ENCODE measurements around the gene TMX2.

The TMX2 gene

DNA sequence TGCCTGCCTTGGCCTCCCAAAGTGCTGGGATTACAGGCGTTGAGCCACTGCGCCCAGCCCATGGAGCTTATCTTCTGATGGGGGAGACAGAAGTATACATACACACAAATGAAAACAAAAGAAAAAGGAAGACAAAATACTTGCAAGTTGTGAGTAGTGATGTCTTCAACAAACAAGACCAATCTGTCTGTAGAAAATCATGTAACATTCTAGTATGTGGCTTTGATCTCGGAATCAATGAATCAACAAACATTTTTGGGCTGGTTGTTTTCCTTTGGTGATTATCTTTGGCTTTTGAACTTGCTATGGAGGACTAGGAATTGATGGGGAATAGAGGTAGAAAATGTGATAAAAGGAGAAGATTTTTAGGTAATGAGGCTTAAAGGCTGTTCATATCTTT, 45.8 kb downstream of the TMX2 start:
- TF ChIP-seq, protein P1, sequence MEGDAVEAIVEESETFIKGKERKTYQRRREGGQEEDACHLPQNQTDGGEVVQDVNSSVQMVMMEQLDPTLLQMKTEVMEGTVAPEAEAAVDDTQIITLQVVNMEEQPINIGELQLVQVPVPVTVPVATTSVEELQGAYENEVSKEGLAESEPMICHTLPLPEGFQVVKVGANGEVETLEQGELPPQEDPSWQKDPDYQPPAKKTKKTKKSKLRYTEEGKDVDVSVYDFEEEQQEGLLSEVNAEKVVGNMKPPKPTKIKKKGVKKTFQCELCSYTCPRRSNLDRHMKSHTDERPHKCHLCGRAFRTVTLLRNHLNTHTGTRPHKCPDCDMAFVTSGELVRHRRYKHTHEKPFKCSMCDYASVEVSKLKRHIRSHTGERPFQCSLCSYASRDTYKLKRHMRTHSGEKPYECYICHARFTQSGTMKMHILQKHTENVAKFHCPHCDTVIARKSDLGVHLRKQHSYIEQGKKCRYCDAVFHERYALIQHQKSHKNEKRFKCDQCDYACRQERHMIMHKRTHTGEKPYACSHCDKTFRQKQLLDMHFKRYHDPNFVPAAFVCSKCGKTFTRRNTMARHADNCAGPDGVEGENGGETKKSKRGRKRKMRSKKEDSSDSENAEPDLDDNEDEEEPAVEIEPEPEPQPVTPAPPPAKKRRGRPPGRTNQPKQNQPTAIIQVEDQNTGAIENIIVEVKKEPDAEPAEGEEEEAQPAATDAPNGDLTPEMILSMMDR (IDR thresholded peaks at IDR 0.05; ENCODE audit: low read depth, low read length): no peak
- DNase-seq: no peak
- Histone ChIP-seq H3K4me3 (ENCODE audit: low read depth, low read length) (no peak overlapping the region), H3K36me3 (no peaks in the 10 kb centered on the region), H3K9me3 (no peaks in the 10 kb centered on the region), H3K27me3 (no peaks in the 10 kb centered on the region), H3K4me1 (no peaks in the 10 kb centered on the region)

DNA sequence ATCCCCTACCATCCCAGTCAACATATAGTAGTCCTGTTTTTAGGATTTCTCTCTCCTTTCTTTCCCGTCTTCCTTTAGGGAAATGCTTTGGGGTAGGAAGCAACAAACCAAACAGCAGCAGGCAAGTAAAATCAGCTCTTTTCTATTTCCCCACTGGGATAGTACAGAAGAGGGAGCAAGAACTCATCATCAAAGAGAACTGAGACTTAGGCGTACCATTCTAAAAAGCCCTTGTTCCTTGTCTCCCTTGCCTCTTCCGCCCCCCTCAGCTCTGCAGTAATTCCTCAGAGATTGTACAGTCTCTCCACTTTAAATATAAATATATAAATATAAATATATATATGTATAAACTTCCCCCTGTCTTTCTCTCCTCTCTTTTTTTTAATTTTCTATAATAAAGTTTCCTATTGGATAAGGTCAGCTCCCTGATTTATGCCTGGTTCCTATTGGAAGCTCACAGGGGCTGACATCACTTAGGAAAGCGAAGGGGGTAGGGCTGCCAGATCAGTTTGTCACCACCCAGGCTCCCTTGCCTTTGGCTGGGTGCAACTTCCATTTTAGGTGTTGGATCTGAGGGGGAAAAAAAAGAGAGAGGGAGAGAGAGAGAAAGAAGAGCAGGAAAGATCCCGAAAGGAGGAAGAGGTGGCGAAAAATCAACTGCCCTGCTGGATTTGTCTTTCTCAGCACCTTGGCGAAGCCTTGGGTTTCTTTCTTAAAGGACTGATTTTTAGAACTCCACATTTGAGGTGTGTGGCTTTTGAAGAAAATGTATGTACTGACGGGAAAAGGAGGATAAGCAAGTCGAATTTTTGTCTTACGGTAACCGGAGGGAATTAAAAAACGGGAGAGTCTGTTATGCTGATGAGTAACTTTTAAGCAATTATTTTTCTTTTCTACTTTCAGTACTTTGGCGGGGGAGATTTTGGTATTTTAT, 49.2 kb downstream of the TMX2 start, which contains the start of gene CTNND1:
Gene CTNND1, plus strand, starts transcription at position 502 of the 934 bp plus-strand sequence. CDS start 29,677 bp downstream, outside the sequence.
- TF ChIP-seq, protein P1 (IDR thresholded peaks at IDR 0.05; ENCODE audit: low read depth, low read length): no peak
- H3K27me3 ChIP-seq: no peaks in the 10 kb centered on the region
- H3K36me3 ChIP-seq: no peaks in the 10 kb centered on the region
- peak; percentile 79 for DNase-seq
- no peaks in the 10 kb centered on the region for H3K4me1 ChIP-seq
- H3K9me3 ChIP-seq: no peaks in the 10 kb centered on the region
- peak within 1 kb of the TSS; percentile 91 for H3K4me3 ChIP-seq (ENCODE audit: low read depth, low read length)

DNA sequence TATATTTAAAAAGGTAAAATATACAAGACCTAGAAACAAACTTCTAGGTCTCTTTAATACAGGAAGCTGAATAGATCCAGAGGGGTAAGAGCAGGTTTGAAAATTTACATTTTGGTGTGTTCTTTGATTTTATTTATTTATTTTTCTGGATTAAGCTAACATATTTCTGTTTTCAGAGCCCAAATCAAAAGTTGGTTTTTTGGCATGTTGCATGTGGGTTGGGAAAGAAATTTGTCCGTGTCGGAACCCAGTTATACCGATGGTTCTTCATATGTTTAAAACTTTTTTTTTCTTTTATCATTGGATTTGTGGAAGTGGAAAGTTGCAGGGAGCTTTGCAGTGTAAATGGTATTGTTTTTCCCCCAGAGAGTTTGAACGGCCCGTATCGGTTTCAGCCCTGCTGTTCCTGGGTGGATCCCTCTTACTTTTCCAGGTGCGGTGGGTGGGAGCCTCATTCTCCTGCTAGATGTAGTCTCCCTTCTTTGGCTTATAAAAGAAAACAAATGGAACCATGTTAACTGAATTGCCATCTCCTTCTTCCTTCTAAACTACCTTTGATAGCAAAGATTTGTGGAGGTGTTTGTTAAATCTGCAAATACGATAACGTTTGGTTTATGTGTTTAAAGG, 50.0 kb downstream of the TMX2 start:
- no peak for DNase-seq
- H3K4me3 ChIP-seq (ENCODE audit: low read depth, low read length): peak overlapping the region; percentile 91
- H3K4me1 ChIP-seq: no peaks in the 10 kb centered on the region
- H3K36me3 ChIP-seq: no peaks in the 10 kb centered on the region
- no peaks in the 10 kb centered on the region for H3K27me3 ChIP-seq
- no peaks in the 10 kb centered on the region for H3K9me3 ChIP-seq
- TF ChIP-seq, protein P1 (IDR thresholded peaks at IDR 0.05; ENCODE audit: low read depth, low read length): no peak

DNA sequence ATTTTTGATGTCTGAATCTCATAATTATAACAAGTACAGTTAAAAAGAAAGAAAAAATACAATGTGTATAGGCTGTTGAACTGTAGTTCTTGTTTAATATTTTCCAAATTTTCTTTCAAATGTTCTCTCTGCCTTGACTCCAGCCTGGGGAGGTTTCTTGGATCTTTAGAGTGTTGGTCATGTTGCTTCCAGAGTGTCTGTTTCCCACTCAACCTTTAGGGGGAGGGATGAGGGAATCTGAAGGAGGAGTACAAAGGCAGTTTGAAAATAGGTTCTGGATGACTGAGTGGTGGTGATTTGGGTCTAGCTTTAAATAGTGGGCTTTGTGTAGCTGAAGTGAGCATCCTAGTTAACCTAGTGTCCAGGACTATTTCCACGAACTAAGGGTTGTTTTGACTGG, 51.2 kb downstream of the TMX2 start:
- Histone ChIP-seq H3K4me3 (ENCODE audit: low read depth, low read length) (peak overlapping the region; percentile 91), H3K27me3 (no peaks in the 10 kb centered on the region), H3K36me3 (no peaks in the 10 kb centered on the region), H3K4me1 (no peaks in the 10 kb centered on the region), H3K9me3 (no peaks in the 10 kb centered on the region)
- DNase-seq: no peak
- TF ChIP-seq, protein P1 (IDR thresholded peaks at IDR 0.05; ENCODE audit: low read depth, low read length): peak; percentile 32

DNA sequence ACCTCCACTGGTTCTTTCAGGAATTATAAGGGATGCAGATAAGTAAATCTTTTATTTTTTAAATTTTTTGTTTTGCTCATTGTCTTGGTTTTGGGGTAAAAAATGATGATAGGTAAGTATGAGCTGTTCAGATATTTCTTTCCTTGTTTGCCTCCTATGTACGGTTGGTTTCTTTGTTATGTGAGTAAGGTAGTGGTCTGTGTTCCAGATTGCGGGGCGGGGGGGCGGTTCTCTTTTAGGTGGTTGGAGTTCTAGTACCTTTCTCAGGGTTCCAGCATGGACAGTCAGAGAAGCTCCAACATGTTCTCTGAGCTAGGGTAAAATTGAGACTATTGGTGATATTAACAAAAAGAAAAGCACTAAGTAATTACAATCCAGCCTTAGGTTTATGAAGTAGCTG, 51.6 kb downstream of the TMX2 start:
- TF ChIP-seq, protein P1 (IDR thresholded peaks at IDR 0.05; ENCODE audit: low read depth, low read length): no peak

More for the DNA sequence above, 51.6 kb downstream of the TMX2 start:
- DNase-seq: no peak
- Histone ChIP-seq H3K9me3 (no peaks in the 10 kb centered on the region), H3K4me3 (ENCODE audit: low read depth, low read length) (peak overlapping the region; percentile 91; the same call in 1 of the 2 replicates), H3K27me3 (no peaks in the 10 kb centered on the region), H3K4me1 (no peaks in the 10 kb centered on the region), H3K36me3 (no peaks in the 10 kb centered on the region)

Data from BE2C (cell line).